HCT116 (cell line): ENCODE results near the gene KLK15. TPM values are rescaled to one million over a fixed set of nuclear protein-coding genes. Genes with fewer than 3 reads are reported as not detected.
A peak's percentile ranks its signal among the peaks of the same experiment; 100 is the strongest.

Source experiments
- CEBPB ChIP-seq: IDR thresholded peaks from 2 replicates; pipeline ENCODE4 v1.6.1; 2012; ENCODE audit warnings: low read depth
- ELF1 ChIP-seq: IDR thresholded peaks from 2 replicates; pipeline ENCODE4 v1.6.1; 2012; ENCODE audit warnings: low read depth, borderline replicate concordance
- EZH2 ChIP-seq: fragments of 200-600 bp; sonication (generic); IDR thresholded peaks from 2 replicates; pipeline ENCODE4 v1.6.1; 2017; ENCODE audit warnings: antibody characterized with exemption, mixed run types
- EZH2phosphoT487 ChIP-seq: fragments of 200-600 bp; IDR thresholded peaks from 2 replicates; pipeline ENCODE4 v1.6.1; 2018; ENCODE audit warnings: antibody characterized with exemption, borderline replicate concordance
- JUND ChIP-seq: IDR thresholded peaks from 2 replicates; pipeline ENCODE4 v1.6.1; 2012
- MAX ChIP-seq: IDR thresholded peaks from 2 replicates; pipeline ENCODE4 v1.6.1; 2012
- REST ChIP-seq: IDR thresholded peaks from 2 replicates; pipeline ENCODE4 v1.6.1; 2012; ENCODE audit warnings: low read depth
- YY1 ChIP-seq: IDR thresholded peaks from 2 replicates; pipeline ENCODE4 v1.6.1; 2011; ENCODE audit warnings: low read length, low read depth, moderate library complexity, mild to moderate bottlenecking; ENCODE audit not compliant: insufficient replicate concordance; ENCODE audit errors: extremely low read depth
- ZNF274 ChIP-seq: fragments of 200-500 bp; sonication (Bioruptor generic); IDR thresholded peaks from 2 replicates; pipeline ENCODE4 v1.6.1; 2014; ENCODE audit warnings: mild to moderate bottlenecking, low read depth, low read length, inconsistent platforms
- total RNA-seq: library from RNA; stranded (reverse); gene quantifications from one replicate; pipeline ENCODE4 v1.2.1, GENCODE V29; 2021; ENCODE audit not compliant: unreplicated experiment
- TF ChIP-seq, protein P1 (sequence below): IDR thresholded peaks from 2 replicates; pipeline ENCODE4 v1.6.1; 2012

KLK15 gene
- total RNA-seq, 1 experiment from 2014 or later, result not detected

DNA sequence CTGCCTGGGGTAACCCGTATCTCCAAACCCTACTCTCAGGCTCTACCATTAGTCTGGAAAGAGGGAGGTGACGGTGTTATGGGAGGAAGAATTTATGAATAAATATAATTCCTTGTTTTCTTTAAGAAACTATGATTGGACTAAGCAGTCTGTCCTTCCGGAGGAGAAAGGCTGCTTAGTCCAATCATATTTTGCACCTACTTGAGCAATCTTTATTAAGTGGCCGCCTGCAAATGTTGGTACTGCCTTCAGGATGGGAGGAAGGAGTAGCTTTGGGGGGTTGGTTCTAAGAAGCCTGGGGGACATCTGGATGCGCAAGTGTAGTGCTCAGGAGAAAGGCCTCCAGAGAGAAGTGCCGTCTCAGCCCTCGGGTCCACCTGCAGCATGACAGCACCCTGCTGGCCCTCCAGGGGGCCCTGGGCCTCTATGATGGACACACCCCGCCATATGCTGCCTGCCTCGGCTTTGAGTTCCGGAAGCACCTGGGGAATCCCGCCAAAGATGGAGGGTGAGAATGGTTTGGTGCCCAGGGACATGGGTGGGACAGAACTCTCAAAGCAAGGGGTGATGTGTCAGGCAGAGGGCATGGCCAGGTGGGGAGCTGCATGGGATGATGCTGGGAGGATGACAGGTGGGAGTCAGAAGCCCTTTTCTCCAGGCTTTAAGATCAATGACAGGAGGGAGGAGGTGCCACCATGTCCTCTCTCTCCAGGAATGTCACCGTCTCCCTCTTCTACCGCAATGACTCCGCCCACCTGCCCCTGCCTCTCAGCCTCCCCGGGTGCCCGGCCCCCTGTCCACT, 39.1 kb downstream of the KLK15 start (continued):
- no peak for TF ChIP-seq REST
- TF ChIP-seq JUND, result no peak
- peak; percentile 11 for TF ChIP-seq MAX
- TF ChIP-seq EZH2, result no peak
- no peak; the same call in 1 of the 2 replicates for TF ChIP-seq ELF1
- TF ChIP-seq ZNF274, result no peak
- TF ChIP-seq, protein P1, sequence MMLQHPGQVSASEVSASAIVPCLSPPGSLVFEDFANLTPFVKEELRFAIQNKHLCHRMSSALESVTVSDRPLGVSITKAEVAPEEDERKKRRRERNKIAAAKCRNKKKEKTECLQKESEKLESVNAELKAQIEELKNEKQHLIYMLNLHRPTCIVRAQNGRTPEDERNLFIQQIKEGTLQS, result no peak
- no peak for TF ChIP-seq YY1
- TF ChIP-seq EZH2phosphoT487, result no peak
- no peak for TF ChIP-seq CEBPB
